HG02623 (cell line): Measurements from ENCODE around the gene MKRN1.
"Not testable (repeated sequence)": the region's sequence is repeated elsewhere in the genome, so short reads cannot be mapped to it uniquely, and the experiment has no call there.

Source experiments
- ATAC-seq: cut with Tn5 transposase; IDR thresholded peaks from one replicate; pipeline ENCODE4 v1.9.1; 2021; ENCODE audit warnings: moderate library complexity; ENCODE audit not compliant: unreplicated experiment

The MKRN1 gene

DNA sequence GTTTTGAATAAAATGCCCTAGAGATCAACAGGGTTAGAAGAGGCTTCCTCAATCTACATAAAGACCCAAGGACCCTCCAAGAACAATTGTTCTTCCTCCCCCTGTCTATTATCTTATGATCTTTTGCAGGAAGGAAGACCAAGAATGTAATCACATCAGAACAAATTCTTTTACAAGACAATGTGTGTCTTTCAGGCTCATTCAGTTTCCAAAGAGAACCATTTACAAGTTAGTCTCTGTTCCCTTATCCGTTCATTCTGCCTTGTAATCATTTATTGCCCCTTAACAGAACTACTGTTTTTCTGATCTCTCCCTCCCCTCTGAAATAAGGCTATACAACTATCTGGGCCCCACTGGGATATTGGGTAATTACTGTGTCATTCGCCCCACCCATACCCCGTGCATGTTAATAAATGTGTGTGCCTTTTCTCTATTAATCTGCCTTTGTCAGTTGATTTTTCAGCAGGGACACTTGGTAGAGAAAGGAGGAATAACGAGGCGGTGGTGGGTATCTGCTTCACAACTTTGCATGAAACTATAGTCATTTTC is 5.7 kb upstream of the MKRN1 start:
- ATAC-seq: no peak

DNA sequence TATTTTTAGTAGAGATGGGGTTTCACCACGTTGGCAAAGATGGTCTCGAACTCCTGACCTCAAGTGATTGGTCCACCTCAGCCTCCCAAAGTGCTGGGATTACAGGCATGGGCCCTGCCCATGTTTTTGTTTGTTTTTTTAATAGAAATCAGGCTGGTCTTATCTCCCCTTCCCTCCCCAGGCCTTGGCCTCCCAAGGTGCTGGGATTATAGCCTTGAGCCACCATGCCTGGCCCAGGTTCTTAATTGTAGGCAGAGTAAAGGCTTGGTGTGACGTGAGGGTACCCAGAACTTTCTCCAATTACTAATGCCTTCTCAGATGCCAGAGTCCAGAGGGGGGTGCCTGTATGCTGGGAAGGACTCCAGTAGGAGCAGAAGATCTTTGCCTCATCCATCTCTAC is 5.2 kb upstream of the MKRN1 start:
- no peak for ATAC-seq

DNA sequence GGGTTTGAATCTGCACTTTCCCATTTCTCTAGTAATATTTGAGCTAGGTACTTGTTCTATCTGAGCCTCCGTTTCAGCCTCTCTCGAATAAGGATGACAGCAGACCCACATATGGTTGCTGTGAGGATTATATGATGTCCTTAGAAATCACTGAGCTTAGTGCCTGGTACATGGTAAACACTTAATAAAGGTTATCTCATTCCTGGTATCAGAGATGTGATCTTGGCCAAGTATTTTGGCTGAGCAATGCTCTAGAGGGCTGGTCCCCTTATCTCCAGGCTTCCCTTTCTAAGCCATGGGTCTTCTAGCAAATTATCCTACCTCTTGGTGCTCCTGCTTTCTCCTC is 407 bp upstream of the MKRN1 start:
- ATAC-seq: no peak

DNA sequence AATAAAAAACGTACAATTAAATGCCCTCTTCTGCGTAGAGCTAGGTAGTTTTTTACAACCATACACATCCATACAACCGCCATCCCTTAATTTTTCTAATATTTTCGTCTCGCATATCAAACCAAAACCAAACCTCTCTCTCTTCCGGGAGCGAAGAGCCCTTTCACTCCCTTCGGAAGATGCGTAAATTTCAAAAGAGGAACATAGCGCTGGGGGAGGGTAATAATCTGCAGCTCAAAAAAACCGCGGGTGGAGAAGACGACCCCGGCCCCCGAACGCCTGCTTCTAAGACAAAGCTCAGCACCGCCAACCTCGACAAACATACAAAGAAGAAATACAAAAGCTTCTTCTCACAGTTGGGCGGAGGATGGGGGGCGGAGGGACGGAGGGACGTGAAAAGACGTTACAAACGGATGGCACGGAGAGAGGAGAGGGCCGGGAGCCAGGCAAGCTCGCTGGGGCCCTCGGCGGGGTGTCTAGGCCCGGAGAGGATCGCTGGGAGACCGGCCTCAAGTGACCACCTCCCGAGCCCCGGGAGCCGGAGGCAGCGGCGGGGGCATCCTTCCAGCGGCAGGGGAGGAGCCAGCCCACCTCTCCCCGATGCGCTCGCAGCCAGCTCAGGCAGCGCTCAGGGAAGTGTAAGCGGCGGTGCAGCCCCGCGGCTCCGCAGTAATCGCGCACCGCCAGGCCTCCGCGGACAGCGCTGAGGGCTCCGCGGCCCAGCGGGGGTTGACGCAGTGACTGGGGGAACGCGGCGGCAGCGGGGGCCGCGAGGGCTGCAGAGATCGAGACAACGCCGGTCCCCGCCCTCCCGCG is 851 bp downstream of the MKRN1 start:
- peak; percentile 2 for ATAC-seq

DNA sequence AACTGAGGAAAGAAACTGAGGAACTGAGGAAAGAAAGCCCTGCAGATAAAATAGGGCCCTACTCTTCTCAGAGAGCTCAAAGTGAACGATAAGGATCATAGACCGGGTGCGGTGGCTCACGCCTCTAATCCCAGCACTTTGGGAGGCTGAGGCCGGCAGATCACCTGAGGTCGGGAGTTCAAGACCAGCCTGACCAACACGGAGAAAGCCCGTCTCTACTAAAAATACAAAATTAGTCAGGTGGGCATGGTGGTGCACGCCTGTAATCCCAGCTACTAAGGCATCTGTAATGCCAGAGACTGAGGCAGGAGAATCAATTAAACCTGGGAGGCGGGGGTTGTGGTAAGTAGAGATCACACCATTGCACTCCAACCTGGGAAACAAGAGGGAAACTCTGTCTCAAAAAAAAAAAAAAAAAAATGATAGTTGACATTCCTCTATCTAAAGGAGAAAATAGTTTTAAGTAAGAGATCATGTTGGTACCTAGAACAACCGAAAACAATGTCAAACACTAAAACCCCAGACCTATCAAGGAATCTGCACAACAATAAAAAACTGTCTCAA is 2.5 kb downstream of the MKRN1 start:
- no peak for ATAC-seq

DNA sequence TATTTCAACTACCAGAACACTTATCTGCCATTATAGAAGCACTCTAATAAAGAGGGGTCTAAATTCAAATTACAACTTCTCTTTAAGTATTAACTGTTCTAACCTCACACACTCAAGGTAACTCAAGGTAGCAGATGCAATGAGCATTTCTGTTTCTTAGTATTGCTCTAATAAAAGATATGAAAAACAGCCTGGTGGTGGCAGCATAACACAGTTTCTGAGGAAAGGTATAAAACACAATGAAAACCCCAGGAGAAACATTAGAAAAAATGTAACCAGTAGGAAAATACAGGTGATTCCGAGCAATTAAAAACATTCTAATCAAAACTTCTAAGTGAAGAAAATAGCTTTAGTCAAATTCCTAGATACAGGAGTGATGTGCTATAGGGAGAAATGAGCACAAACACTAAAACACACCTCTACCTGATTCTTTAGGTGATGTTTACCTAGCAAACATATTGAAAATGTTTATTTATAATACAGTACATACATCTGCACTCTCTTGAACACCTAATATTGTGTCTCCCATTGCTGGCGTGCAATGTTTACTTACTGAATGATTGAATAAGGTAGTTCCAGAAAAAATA is 3.5 kb downstream of the MKRN1 start:
- ATAC-seq: no peak

DNA sequence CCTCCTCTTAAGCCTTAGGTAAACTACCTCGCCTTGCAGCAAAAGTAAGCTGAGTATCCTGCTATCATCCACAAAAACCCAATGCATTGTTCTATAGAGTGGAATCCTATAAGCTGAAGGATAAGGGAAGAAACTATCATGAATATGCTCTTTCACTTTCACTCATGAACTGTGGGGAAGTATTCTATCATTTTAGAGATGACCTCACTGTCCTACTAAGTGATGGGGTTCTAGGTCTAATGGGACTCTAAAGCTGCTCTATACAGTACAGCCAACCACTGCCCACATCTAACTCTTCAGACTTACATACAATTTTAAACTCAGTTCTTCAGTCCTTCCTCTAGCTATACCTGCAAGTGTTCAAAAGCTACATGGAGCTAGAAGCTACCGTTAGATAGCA is 16.2 kb downstream of the MKRN1 start:
- no peak for ATAC-seq

DNA sequence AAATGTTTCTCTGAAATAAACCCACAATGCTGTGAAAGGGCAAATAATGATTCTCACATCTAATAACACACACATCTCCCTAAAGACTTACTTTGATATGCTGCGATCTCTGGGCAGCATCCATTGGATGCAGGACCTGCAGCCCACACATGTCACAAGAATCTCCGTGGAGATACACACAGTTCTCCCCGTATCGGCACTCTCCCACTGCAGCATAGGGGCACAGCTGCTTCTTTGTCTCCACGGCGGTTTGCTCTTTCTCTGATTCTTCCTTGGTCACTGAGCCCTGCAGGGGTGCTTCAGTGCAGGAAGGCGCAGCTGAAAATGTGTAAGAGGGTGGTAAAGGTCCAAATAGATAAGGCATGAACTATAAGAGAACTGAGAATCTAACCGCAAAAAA is 20.4 kb downstream of the MKRN1 start:
- ATAC-seq: no peak

DNA sequence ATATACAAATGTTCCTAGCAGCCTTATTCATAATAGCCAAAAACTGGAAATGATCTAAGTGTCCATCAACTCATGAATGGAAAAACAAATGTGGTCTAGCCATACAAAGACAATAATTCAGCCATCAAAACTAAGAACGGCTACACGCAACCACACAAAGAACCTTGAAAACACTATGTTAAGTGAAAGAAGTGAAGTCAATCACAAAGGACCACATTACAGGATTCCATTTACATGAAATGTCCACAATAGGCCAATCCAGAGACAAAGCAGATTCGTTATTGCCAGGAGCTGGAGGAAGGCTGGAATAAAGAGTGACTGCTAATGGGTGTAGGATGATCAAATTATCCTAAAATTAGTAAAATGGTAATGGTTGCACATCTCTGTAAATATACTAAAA is 21.1 kb downstream of the MKRN1 start:
- no peak for ATAC-seq

DNA sequence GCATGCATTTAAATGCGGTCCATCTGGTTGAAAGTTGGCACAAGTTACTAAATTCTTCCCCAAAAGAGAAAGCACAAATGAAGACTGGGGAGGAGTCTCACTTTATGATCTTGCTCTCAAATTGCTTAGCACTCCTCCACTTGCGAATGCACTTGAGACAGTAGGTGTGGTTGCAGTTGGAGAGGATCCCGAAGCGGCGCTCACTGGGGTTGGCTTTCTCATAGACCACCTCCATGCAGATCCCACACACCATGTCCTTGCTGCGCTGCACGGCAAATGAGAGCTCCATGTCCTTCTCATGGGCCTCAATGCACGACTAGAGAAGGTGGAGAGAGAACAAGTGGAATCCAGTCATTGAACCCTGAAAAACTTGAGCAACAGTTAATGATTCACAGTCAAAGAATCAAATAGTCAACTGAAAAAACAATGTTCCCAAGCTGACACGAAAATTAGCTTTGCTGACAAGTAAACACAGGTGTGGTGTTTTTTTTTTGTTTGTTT is 22.7 kb downstream of the MKRN1 start:
- no peak for ATAC-seq

DNA sequence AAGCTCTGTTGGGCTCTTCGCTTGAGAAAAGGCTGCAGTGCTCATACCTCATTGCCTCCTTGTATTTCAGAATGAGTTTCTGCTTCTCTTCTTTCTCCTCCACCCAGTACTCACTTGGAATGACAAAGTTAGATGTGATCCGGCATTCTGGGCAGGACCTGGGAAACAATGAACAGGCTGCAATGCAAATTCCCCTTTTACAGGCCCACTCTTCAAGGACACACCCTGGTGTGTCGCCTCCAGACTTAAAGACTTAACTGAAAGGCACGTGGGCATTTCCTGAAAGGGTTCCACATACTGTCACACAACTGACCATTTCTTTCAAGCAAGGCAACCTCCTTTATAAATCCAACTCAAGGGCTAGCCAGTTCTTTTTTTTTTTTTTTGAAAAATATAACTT is 23.6 kb downstream of the MKRN1 start:
- ATAC-seq: no peak

DNA sequence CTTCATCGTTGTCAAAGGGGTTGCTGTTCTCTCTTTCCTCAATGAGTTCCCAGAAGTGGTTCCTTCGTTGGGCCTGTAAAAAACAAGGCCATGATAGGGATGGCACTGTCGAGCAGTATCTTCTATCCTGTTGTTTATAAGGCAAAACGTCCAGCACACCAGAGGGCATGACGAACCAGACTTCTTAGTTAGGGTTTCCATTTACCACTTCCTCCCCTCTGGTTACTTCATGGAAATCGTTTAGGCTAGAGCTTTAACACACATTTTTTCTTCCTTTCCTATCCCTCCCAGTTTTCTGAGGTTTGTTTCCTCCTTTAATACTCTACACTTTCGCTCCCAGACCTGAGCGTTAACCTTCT is 24.7 kb downstream of the MKRN1 start:
- no peak for ATAC-seq

DNA sequence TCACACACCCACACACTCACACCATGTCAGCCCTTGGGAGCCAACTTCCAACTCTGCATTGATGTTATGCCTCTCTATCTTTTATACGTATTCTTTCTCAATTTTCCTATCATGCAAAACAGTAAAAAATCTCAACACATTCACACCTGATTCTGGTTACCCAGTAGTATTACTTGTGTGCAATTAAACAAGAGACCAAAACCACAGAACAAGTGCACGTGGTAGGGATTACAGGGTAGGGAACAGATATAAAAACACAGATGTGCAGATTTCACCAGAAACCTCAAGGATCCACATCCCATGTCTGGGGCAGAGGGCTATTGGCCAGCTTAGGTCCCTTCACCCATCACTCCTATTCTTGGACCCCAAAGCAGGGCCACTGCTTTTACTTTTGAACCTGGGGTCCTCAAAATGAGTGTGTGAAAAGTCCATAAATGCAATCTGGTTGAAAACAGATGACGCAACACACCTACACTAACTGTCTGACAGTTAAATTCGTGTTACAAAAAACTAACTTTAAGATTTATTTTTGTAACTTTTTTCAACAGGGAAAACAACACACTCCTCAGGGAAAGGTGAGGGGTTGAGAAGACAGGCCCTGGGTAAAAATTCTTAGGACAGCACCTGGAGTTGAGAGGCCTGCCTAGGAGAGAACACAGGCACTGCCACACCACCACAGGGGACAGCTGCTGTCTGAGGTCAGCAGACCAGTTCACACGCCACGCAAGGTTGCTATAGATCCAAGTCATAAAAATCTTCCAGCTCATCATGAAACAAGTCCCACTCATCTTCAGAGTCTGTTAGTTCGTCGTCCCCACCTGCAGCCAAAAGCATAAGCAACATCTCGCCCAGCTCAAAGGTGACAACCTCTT is 25.3 kb downstream of the MKRN1 start:
- ATAC-seq: not testable (repeated sequence)

DNA sequence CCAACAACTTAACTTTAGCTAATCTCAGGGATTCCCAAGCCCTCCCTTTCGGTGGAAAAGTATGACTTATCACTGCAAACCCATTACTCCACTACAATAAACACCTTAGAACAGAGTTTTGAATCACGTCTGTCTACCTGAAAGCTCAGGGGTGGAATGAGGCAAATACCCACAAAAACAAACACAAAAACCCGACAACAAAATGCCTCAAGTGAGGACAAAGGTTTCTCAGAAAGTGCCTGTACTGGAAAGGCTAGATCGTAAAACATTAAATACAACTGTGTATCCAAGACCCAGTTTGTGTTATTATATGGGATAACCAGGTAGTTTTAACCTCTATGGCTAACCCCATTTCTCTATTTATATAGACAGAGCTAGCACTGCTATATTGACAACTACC is 26.0 kb downstream of the MKRN1 start:
- no peak for ATAC-seq

DNA sequence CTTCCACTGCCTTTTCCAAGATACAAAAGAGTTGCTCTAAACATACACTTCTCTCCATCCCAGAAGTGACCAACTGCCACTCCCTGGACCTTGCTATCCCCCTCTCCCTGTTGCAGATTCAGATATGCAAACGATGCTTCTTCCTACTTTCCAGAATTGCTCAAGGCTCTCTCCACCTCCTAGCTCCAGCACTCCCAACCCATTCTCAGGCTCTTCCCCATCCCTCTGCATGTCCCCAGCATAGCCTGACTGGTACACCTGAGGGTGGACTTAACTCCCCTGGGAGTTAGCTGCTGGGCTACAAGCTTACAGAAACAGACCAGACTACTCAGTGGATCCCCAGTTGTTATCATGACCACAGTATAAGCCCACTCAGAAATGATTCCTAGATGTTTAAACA is 27.6 kb downstream of the MKRN1 start:
- ATAC-seq: no peak

DNA sequence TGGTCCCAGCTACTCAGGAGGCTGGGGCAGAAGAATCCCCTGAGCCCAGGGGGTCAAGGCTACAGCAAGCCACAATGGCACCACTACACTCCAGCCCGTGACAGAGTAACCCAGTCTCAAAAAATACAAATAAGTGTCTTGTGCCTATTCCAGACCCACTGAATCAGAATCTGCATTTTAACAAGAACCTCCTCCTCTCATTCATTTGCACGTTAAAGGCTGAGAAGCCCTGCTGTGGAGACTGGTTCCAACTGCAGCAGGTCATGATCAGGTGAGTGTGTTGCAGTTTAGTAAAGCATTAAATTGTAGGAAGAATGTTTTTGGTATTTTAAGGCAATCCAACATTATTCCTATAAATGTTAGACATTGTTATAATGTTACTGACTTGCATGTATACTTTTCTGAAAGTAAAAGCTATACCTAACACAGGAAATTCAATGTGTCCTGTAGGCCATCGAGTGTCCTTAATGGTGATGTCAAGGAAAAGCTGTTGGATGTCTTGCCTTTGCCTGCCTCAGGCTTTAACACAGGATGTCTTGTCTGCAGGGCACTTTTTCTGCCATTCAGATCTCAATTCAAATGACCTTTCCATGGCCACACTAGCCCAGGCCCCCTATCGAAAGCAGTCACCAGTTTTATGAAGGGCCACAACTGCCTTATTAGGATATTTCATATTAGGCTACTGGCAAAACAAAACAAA is 30.4 kb downstream of the MKRN1 start:
- ATAC-seq: no peak

DNA sequence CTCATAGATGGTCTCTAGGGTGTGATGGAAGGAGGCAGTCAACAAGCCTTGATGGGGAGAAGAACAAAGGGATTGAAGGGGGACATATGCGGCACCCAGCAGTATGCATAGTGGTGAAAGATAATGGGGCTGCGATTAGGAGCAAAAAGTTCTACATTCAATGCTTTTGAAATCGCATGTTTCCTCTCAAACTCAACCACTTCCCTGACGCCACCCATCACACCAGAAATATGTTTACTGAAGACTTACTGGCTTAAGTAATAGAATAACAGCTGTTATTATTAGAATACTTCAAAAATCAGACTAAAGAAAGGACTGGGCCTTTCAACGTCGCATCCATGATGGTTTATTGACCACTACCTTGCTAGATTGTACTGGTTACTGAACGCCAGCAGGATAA is 31.5 kb downstream of the MKRN1 start:
- no peak for ATAC-seq

DNA sequence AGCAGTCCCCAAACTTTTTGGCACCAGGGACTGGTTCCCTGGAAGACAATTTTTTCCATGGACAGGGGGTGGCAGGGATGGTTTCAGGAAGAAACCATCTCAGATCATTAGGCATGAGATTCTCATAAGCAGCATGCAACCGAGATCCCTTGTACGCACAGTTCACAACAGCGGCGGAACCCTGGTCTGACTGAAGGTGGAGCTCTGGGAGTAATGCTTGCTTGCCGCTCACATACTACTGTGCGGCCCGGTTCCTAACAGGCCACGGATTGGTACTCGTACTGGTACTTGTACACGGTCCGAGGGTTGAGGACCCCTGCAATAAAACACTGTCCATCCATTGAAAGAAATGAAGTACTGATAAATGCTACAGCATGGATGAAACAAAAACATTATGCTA is 32.8 kb downstream of the MKRN1 start:
- ATAC-seq: no peak

DNA sequence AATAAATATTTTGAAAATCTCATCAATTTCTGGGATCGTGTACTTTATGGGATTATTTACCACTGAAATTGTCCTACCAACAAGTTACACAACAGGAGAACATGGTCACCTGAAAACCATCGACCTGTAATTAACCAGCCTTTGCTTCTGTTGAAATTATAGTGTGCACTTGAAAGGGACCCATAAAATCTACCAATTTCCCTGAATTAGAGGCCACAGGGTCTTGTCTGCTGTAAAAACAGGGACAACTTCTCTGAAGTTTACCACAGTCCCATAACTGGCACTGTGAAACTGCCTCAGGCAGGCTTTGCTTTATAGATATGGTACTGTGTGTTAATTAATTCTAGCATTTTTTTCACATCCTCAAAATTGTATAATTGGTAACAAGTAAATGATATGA is 37.8 kb downstream of the MKRN1 start:
- ATAC-seq: no peak

DNA sequence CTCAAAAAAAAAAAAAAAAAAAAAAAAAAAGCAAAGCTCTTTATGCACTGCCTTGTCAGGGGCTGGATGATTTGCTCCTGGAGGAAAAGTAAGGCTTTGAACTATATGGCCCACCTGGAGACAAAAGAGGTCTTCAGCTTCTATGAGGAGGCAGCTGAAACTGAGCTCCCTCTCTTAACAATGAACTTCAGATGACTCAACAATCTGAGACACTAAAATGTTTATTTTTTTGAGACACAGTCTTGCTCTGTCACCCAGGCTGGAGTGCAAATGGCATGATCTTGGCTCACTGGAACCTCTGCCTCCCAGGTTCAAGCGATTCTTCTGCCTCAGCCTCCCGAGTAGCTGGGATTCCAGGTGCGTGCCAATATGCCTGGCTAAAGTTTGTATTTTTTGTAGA is 38.7 kb downstream of the MKRN1 start:
- ATAC-seq: no peak

DNA sequence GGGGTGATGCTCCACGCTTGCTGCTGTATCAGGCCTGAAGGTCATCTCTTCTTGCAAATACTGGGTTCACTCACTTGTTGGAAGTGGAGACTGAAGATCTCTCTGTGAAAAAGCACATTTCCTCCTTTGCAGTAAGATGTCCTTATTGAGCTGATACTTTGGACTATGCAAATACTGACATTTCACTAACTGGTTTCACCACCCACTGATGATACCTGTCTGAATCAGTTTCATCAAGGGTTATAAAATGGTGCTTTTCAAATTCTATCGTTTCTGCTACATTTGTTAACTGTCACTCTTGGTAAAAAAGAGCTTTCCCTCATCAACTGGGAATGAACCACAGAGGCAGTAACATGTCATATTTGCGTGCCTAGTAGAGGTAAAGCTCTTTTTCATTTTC is 39.9 kb downstream of the MKRN1 start:
- peak; percentile 41 for ATAC-seq
